Measurements from ENCODE around the gene BAIAP3.

Gene BAIAP3

GRCh38 chr16:1392826-1393225 lies 59.4 kb downstream of the BAIAP3 start:
- DNase-seq (ENCODE audit: low spot score), result no peak

DNA sequence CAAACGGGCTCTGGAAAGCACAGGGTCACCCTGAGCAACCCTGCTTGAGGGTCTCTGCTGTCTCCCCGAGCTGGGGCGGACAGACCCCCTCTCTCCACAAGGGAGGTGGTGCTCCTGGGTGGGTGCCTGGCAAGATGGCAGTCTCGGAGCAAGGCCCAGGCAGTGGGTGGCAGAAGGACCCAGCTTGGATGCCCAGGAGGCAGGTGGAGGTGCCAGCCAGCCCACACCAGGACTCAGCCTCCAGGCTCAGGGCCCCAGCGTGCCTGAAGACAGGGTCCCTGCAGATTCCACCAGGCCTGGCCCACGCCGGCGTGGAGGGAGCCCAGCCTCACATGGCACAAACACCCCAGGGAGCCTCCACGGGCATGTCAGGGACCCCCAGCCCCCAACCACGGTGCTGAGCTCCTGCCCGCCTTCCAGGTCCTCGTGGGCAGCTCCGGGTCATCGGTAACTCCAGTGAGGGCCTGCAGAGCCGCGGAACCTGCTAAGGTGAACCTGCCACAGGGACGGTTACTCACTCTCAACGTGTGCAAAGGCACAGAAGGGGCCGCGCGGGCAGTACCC lies 60.2 kb downstream of the BAIAP3 start:
- no peak for DNase-seq (ENCODE audit: low spot score)

DNA sequence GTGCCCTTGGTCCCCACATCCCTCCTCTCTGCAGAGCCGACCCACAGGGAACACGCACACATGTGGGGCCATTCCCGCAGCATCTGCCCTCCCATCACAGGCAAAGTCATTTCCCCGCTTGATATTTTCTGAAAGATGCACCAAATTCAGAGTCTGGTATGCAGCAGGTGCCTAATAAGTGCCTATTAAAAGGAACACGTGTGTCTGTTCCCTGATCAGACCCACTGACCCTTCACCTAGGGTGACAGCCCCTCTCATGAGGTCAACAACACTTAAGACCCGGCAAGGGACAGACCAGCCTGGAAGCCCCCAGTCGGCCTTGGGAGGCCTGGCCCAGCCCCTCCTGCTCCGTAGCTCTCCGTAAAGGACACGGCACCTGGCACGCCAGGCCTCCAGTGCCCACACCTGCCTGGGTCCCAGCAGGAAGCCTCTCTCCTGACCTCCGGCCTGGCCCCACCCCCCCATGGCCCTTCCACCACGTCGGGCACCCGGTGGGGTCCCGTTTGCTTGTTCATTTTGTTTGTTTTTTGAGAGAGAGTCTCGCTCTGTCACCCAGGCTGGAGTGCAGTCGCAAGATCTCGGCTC lies 61.0 kb downstream of the BAIAP3 start:
- DNase-seq (ENCODE audit: low spot score), result no peak

DNA sequence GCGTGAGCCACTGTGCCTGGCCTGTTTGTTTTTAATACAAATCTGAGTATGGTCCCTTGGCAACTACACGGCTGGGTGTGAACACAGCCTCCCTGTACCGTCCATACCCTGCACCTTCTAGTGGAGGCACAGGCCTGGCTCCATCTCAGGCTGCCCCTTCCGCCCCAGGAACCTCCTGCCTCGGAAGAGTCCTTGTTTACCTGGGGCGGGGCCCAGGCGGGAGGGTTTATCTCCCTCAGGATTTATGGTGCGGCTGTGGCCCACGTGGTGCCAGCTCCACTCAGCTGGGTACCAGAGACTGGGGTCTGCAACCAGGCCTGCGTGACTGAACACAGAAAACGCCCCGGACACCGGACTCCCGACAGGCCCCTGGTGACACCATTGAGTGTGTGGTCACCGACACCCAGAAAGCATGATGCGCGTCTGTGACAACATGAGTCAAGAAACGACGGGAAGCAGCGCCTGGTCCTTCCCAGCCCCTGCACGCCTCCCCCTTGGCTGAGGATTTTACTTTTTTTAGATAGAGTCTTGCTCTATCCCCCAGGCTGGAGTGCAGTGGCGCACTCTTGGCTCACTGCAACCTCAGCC lies 62.1 kb downstream of the BAIAP3 start:
- DNase-seq (ENCODE audit: low spot score), result no peak

DNA sequence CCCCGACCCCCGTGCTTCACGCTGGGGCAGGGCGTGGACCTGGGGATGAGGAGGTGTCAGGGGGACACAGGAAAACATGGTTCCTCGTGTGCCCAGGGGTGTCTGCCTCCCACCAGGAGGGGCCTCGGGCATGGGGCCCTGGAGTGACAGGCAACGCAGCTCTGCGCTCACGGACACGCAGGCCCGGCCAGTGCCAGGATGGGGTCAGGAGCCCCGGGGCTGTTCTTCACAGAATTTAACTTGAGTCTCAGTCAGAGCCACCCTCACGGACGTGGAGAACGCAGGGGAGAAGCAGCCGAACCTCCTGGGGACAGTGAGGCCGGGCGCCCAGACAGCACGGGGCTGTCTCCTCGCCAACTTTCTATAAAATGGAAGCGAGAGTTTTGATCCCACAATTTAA lies 64.3 kb downstream of the BAIAP3 start:
- DNase-seq (ENCODE audit: low spot score), result no peak

DNA sequence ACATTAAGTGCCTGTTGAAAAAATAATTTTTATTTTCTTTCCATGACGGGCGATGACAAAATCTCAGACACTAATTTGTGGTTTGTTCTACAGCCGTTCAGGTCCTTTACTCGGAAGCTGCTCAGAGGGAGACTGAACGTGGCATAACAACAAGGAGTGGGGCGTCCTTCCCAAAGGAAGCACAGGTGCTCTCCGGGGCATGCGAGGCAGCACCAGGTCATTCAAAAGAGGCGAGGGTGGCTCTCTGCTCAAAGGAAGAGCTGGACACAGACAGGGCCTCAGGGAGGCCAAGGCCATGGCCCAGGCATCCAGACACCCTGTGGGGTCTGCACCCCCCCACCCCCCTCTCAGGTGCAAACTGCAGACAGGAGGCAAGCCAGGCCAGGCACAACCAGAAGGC lies 64.9 kb downstream of the BAIAP3 start:
- DNase-seq (ENCODE audit: low spot score), result no peak
